GM19438 (cell line): Measurements from ENCODE around the gene ZDHHC18.
"Not testable (repeated sequence)": the region's sequence is repeated elsewhere in the genome, so short reads cannot be mapped to it uniquely, and the experiment has no call there.

ENCODE experiments used
- ATAC-seq: cut with Tn5 transposase; IDR thresholded peaks from one replicate; pipeline ENCODE4 v1.9.1; 2021; ENCODE audit warnings: low read depth; ENCODE audit not compliant: unreplicated experiment

Gene ZDHHC18

GRCh38 chr1:26832249-26832960, 5.9 kb downstream of the ZDHHC18 start:
- no peak for ATAC-seq

GRCh38 chr1:26833432-26834405, 7.2 kb downstream of the ZDHHC18 start:
- ATAC-seq: peak; percentile 91

- ATAC-seq: not testable (repeated sequence)
Observed at GRCh38 chr1:26837665-26838064, 11.2 kb downstream of the ZDHHC18 start.

- ATAC-seq: peak; percentile 94
Observed at GRCh38 chr1:26838474-26839338, 12.2 kb downstream of the ZDHHC18 start.

GRCh38 chr1:26839339-26839722, 12.8 kb downstream of the ZDHHC18 start:
- peak; percentile 3 for ATAC-seq

- no peak for ATAC-seq
Observed at GRCh38 chr1:26839779-26840178, 13.3 kb downstream of the ZDHHC18 start.

- ATAC-seq: no peak
Observed at GRCh38 chr1:26844424-26845196, 18.1 kb downstream of the ZDHHC18 start.

- not testable (repeated sequence) for ATAC-seq
Observed at GRCh38 chr1:26847826-26848225, 21.3 kb downstream of the ZDHHC18 start.

- ATAC-seq: no peak
Observed at GRCh38 chr1:26848499-26848898, 22.0 kb downstream of the ZDHHC18 start.

GRCh38 chr1:26848941-26849774, 22.7 kb downstream of the ZDHHC18 start:
- no peak for ATAC-seq

- ATAC-seq: no peak
Observed at GRCh38 chr1:26851106-26851684, 24.7 kb downstream of the ZDHHC18 start.

- no peak for ATAC-seq
Observed at GRCh38 chr1:26852701-26853100, 26.2 kb downstream of the ZDHHC18 start.

GRCh38 chr1:26853156-26853555, 26.7 kb downstream of the ZDHHC18 start:
- no peak for ATAC-seq

GRCh38 chr1:26853600-26853999, 27.1 kb downstream of the ZDHHC18 start:
- ATAC-seq: no peak

GRCh38 chr1:26854906-26855305, 28.4 kb downstream of the ZDHHC18 start:
- no peak for ATAC-seq

GRCh38 chr1:26855636-26856035, 29.1 kb downstream of the ZDHHC18 start:
- no peak for ATAC-seq

- no peak for ATAC-seq
Observed at GRCh38 chr1:26856181-26856580, 29.7 kb downstream of the ZDHHC18 start.

GRCh38 chr1:26856604-26857469, 30.3 kb downstream of the ZDHHC18 start:
- ATAC-seq: no peak
